GM20000 (cell line): Measurements from ENCODE around the gene ANGEL1.

Source experiments
- DNase-seq: peaks from one replicate; pipeline ENCODE4 v3.0.0; 2012; ENCODE audit warnings: low spot score
- CTCF ChIP-seq: IDR thresholded peaks from 2 replicates; pipeline ENCODE4 v1.5.1; 2012; ENCODE audit warnings: mild to moderate bottlenecking, control low read depth; ENCODE audit errors: extremely low read depth, missing control alignments

Gene ANGEL1

GRCh38 chr14:76778546-76779215, 34.0 kb downstream of the ANGEL1 start:
- no peak for DNase-seq

GRCh38 chr14:76777721-76778120, 35.0 kb downstream of the ANGEL1 start:
- TF ChIP-seq CTCF = no peak
- DNase-seq = no peak

More at GRCh38 chr14:76778546-76779215, 34.0 kb downstream of the ANGEL1 start:
- TF ChIP-seq CTCF = no peak

DNA sequence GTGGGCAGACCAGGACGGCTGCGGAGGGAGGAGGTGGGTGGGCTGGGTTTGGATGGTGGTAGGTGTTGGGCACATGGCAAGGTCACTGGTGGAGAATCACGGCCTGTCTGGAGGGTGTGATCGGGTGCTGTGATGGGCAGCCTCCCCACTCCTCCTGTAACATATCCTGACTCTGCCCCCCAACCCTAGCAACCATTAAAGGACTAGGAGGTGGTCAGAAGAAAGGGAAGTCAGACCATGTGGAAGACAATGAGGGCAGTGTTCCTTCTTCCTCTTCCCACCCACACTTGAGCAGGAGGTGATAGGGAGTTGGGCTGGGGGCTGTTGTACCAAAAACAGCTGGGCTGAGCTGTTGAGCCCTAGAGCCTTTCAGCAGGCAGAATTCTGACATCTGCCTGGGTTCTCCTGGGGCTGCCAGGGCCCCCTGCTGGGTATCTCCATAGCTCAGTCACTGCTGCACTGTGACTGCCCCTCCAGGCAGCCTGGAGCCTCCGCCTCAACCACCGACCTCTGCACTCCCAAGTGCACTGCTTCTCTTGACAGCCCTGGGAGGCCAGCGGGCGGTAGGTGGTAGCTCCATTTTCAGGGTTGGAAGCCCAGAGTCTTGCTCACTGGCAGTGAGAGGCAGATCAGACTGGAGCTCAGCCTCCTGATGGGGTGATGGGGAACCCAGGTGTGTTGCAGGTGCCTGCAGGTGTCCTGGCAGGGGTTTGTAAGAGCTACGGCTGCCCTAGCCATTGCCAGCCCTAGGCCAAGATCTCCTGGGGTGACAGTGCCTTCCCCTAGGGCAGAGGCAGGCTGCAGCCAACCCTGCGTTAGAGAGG, 36.0 kb downstream of the ANGEL1 start:
- TF ChIP-seq CTCF = no peak
- DNase-seq = no peak

DNA sequence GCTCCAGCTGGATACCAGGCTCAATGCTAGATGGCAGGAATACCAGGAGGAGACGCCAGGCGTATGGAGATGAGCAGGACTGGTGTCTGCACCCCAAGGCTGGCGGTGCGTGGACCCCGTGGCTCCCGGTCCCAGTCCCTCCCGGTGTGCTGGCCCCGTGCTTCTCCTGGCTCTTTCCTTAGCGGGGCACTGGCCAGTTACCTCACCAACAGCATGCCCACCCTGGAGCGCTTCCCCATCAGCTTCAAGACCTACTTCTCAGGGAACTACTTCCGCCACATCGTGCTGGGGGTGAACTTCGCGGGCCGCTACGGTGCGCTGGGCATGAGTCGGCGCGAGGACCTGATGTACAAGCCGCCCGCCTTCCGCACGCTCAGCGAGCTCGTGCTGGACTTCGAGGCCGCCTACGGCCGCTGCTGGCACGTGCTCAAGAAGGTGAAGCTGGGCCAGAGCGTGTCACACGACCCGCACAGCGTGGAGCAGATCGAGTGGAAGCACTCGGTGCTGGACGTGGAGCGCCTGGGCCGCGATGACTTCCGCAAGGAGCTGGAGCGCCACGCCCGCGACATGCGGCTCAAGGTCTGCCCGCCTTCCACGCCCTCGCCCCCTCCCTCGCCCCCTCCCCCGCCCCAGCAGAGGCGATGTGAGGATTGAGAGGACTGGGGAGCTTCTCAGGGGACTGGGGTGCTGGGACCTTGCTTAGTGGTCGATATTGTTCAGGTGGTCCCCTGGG, 36.8 kb downstream of the ANGEL1 start:
- no peak for DNase-seq
- no peak for TF ChIP-seq CTCF

DNA sequence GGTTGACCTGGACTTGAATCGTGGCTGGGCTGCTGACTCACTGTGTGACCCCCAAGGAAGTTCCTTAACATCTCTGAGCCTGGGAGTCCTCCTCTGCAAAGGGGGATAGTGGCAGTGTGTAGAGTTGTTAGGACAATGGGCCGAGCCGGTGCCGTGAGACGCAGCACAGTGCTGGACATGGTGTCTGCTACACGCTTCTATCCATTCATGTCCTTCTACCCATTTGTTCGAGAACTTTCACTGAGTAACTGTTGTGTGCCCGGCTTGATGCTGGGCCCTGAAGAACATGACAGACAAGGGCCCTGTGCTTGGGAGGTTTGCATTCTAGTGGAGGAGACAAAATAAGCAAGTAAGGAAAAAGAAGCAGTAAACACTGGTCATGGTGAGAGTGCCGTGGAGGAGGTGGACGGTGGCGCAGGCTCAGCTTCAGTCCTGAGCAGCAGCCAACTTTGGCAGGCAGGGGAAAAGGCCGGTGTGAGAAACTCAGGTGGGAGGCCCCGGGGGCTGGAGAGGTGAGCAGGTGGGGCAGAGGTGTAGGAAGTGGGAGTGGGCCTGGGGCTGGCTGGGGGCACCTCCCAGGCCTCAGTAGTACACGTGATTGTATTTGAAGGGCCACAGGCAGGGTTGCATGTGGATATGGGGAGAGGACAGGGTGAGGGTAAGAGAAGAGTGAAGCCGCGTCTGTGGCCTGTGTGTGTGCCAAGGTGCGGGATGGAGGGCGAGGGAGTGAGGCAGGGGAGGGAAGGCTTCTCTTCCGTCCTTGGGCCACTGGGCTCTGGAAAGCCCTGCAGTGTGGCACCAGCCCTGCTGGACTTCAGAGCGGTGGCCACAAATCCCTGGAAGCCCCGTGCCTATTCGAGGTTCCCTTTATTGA, 37.6 kb downstream of the ANGEL1 start:
- no peak for TF ChIP-seq CTCF

DNA sequence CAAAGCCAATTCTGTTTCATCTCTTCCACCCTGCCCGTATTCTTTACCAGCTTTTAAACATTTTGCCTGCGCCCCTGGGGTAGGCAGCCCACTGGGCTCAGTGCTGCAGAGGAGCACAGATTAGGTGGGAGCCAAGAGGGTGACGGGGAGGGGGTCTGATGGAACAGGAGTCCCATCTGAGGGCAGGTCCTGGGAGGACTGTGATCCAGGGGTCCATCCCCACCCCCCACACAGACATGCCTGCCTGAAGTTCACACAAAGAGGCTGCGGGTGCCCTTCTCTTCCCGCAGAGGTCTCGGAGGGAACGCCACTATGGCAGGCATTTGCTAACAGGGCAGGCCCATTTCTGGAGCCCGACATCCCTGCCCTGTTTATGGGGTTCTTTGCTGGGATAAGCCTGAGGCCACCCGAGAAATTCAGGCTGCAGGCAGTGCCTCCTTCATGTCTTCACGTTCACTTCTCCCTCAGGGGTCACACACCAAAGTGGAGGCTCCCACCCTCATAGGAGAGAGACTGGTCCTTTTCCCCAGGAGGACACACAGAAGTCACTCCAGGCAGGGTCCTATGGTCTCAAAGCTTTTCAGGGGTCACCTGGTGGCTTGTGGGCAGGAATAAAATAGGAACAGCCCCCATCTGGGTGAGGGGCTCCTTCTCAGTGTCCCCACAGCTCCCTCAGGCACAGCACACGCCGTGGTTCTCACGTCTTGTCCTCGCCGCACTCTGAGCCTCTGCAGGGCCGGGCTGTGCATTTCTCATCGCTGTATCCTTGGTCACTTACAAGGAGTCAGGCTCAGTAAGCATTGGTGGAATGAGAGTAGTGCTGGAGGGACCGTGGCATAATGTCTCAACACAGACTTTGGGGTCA, 38.5 kb downstream of the ANGEL1 start:
- no peak for TF ChIP-seq CTCF
- no peak for DNase-seq

More for the DNA sequence above, 37.6 kb downstream of the ANGEL1 start:
- no peak for DNase-seq
